Esophagus (tissue), 2 donors: ENCODE results near the gene EIF1AD. TPM values are rescaled to one million over a fixed set of nuclear protein-coding genes. Genes with fewer than 3 reads are reported as not detected.
A peak's percentile ranks its signal among the peaks of the same experiment; 100 is the strongest.

ENCODE experiments used
- H3K27ac ChIP-seq, 2 donors: one replicate each; pipeline ENCODE4 v1.5.1; 2013; ENCODE audit warnings: low read depth in 2 of 2, mild to moderate bottlenecking in 2 of 2, inconsistent platforms in 1 of 2, low read length in 1 of 2, moderate library complexity in 1 of 2
- H3K27me3 ChIP-seq, 2 donors: one replicate each; pipeline ENCODE4 v1.6.1; 2013; ENCODE audit warnings: low read length in 2 of 2, control low read depth in 1 of 2, mild to moderate bottlenecking in 1 of 2; ENCODE audit not compliant: insufficient read depth in 2 of 2, control insufficient read depth in 1 of 2
- H3K36me3 ChIP-seq, 2 donors: one replicate each; pipeline ENCODE4 v1.6.1; 2013; ENCODE audit warnings: low read length in 1 of 2; ENCODE audit not compliant: control insufficient read depth in 2 of 2, insufficient read depth in 2 of 2
- H3K4me1 ChIP-seq, 2 donors: one replicate each; pipeline ENCODE4 v1.6.1; 2013; ENCODE audit warnings: low read length in 1 of 2; ENCODE audit not compliant: control insufficient read depth in 2 of 2, insufficient read depth in 2 of 2
- H3K4me3 ChIP-seq, 2 donors: one replicate each; pipeline ENCODE4 v1.5.1; 2013; ENCODE audit warnings: low read length in 2 of 2, mild to moderate bottlenecking in 2 of 2, low read depth in 1 of 2, moderate library complexity in 1 of 2
- H3K9me3 ChIP-seq, 2 donors: one replicate each; pipeline ENCODE4 v1.6.1; 2013; ENCODE audit warnings: mild to moderate bottlenecking in 2 of 2, low read depth in 1 of 2, low read length in 1 of 2, moderate library complexity in 1 of 2; ENCODE audit not compliant: control insufficient read depth in 2 of 2, insufficient read depth in 1 of 2
- WGBS, 2 donors: extraction: QIAGEN DNeasy Blood & Tissue Kit; methylation state at CpG; one replicate each; pipeline ENCODE4 v1.1.7; 2013; 5-methylcytosine and 5-hydroxymethylcytosine counted together
- polyA plus RNA-seq, 2 donors: library from polyadenylated mRNA; stranded (reverse); fragments of 200-250 nt; gene quantifications; one replicate each; pipeline ENCODE4 v1.2.3, GENCODE V29; 2013
- donor health status: healthy with polysubstance abuse.
- donor health status: Bipolar disorder and iron deficiency.

The EIF1AD gene
- 10 to 100 TPM; 13.6 to 17.8 TPM for polyA plus RNA-seq

- no peaks in the 10 kb centered on the region for H3K27me3 ChIP-seq
- peaks cover 5 to 26% of the 10 kb centered on the region in 2 donors for H3K36me3 ChIP-seq
- peak within 1 kb of the TSS; percentile 76 to 97 for H3K4me3 ChIP-seq
- peaks cover 3 to 5% of the 10 kb centered on the region in 2 donors for H3K4me1 ChIP-seq
- no peaks in the 10 kb centered on the region for H3K9me3 ChIP-seq
- H3K27ac ChIP-seq, result peak within 1 kb of the TSS; percentile 96 to 99
- 0% methylated on average over 55 of the region's 55 CpGs for WGBS, 2 donors
Observed at GRCh38 chr11:66001942-66002647, at the start of gene EIF1AD, which contains the start of gene BANF1. EIF1AD (minus strand) TSS chr11:66002157; CDS start chr11:66000389, 1,768 bp downstream. BANF1 (plus strand) TSS chr11:66002503; CDS start chr11:66003251, 748 bp downstream.

GRCh38 chr11:66051371-66051765, 49.4 kb upstream of the EIF1AD start:
- peak overlapping the region; percentile 75 to 85 for H3K27ac ChIP-seq

GRCh38 chr11:66050581-66051231, 48.7 kb upstream of the EIF1AD start:
- WGBS, 2 donors, result 81 to 88% methylated on average over 5 of the region's 5 CpGs
- Histone ChIP-seq H3K27me3 (no peaks in the 10 kb centered on the region), H3K36me3 (peaks cover 3 to 5% of the 10 kb centered on the region in 2 donors), H3K4me1 (peaks cover 4 to 6% of the 10 kb centered on the region in 2 donors), H3K9me3 (no peaks in the 10 kb centered on the region), H3K27ac (no peak overlapping the region), H3K4me3 (no peak overlapping the region)

More at GRCh38 chr11:66051371-66051765, 49.4 kb upstream of the EIF1AD start:
- Histone ChIP-seq H3K4me1 (peaks cover 4 to 6% of the 10 kb centered on the region in 2 donors), H3K36me3 (peaks cover 3 to 5% of the 10 kb centered on the region in 2 donors), H3K4me3 (peak overlapping the region; percentile 93 to 97), H3K9me3 (no peaks in the 10 kb centered on the region), H3K27me3 (no peaks in the 10 kb centered on the region)
- 20 to 24% methylated on average over 12 of the region's 12 CpGs for WGBS, 2 donors

- no peaks in the 10 kb centered on the region for H3K36me3 ChIP-seq
- peaks cover 4 to 9% of the 10 kb centered on the region in 2 donors for H3K4me1 ChIP-seq
- no peak within 1 kb of the TSS for H3K27ac ChIP-seq
- WGBS, 2 donors, result 15 to 17% methylated on average over 31 to 39 of the region's 39 CpGs
- H3K27me3 ChIP-seq, result no peaks in the 10 kb centered on the region
- no peak within 1 kb of the TSS for H3K4me3 ChIP-seq
- no peaks in the 10 kb centered on the region for H3K9me3 ChIP-seq
Observed at GRCh38 chr11:66048547-66049323, 46.8 kb upstream of the EIF1AD start, which contains the start of gene GAL3ST3. GAL3ST3 (minus strand) TSS chr11:66049161; CDS start chr11:66045415, 3,746 bp downstream.

- Histone ChIP-seq H3K27ac (no peak overlapping the region), H3K4me1 (peaks cover 0 to 9% of the 10 kb centered on the region in 2 donors), H3K9me3 (no peaks in the 10 kb centered on the region), H3K4me3 (no peak overlapping the region), H3K27me3 (no peaks in the 10 kb centered on the region), H3K36me3 (no peaks in the 10 kb centered on the region)
- 76 to 79% methylated on average over 11 of the region's 11 CpGs for WGBS, 2 donors
Observed at GRCh38 chr11:66047541-66048365, 45.8 kb upstream of the EIF1AD start.

- no peaks in the 10 kb centered on the region for H3K36me3 ChIP-seq
- peaks cover 0 to 9% of the 10 kb centered on the region in 2 donors for H3K4me1 ChIP-seq
- no peak overlapping the region for H3K4me3 ChIP-seq
- WGBS, 2 donors, result 94% methylated on average over 3 of the region's 3 CpGs
- no peaks in the 10 kb centered on the region for H3K27me3 ChIP-seq
- no peaks in the 10 kb centered on the region for H3K9me3 ChIP-seq
- H3K27ac ChIP-seq, result no peak overlapping the region
Observed at GRCh38 chr11:66046901-66047300, 44.9 kb upstream of the EIF1AD start.

- Histone ChIP-seq H3K36me3 (no peaks in the 10 kb centered on the region), H3K4me1 (peaks cover 0 to 3% of the 10 kb centered on the region in 2 donors), H3K4me3 (no peak overlapping the region), H3K27ac (no peak overlapping the region), H3K9me3 (no peaks in the 10 kb centered on the region), H3K27me3 (no peaks in the 10 kb centered on the region)
- WGBS, 2 donors, result 14% methylated on average over 11 of the region's 11 CpGs
Observed at GRCh38 chr11:66045177-66045639, 43.3 kb upstream of the EIF1AD start.

- Histone ChIP-seq H3K27ac (no peak overlapping the region), H3K36me3 (no peaks in the 10 kb centered on the region), H3K4me3 (no peak overlapping the region), H3K4me1 (peaks cover 0 to 3% of the 10 kb centered on the region in 2 donors), H3K9me3 (no peaks in the 10 kb centered on the region), H3K27me3 (no peaks in the 10 kb centered on the region)
- 46 to 57% methylated on average over 6 of the region's 6 CpGs for WGBS, 2 donors
Observed at GRCh38 chr11:66044757-66045156, 42.8 kb upstream of the EIF1AD start.
